HepG2 (cell line): Measurements from ENCODE around the gene CYTH2. TPM values are rescaled to one million over a fixed set of nuclear protein-coding genes. Genes with fewer than 3 reads are reported as not detected.

Experiments
- ELF4 ChIP-seq: sonication (generic); formaldehyde crosslinking; IDR thresholded peaks from 2 replicates; pipeline ENCODE4 v1.5.0; 2020; ENCODE audit warnings: missing genetic modification reagents, mild to moderate bottlenecking, moderate library complexity, borderline replicate concordance
- EZH2 ChIP-seq: conservative IDR thresholded peaks from 2 replicates; pipeline ENCODE4 v1.6.1; 2012; ENCODE audit warnings: mild to moderate bottlenecking, low read depth, low read length, moderate library complexity
- JUNB ChIP-seq: sonication (generic); formaldehyde crosslinking; IDR thresholded peaks from 2 replicates; pipeline ENCODE4 v1.8.0; 2022; ENCODE audit warnings: missing genetic modification reagents, mild to moderate bottlenecking, borderline replicate concordance
- KLF9 ChIP-seq: IDR thresholded peaks from 2 replicates; pipeline ENCODE4 v1.6.1; 2016; ENCODE audit warnings: low read depth
- PHF20 ChIP-seq: sonication (generic); formaldehyde crosslinking; IDR thresholded peaks from 2 replicates; pipeline ENCODE4 v1.5.0; 2020; ENCODE audit warnings: mild to moderate bottlenecking, missing genetic modification reagents
- RBAK ChIP-seq: sonication (generic); formaldehyde crosslinking; IDR thresholded peaks from 2 replicates; pipeline ENCODE4 v1.5.1; 2020; ENCODE audit warnings: mild to moderate bottlenecking, missing genetic modification reagents
- RBFOX2 ChIP-seq: fragments of 200-400 bp; formaldehyde crosslinking; IDR thresholded peaks from 2 replicates; pipeline ENCODE4 v1.6.1; 2017; ENCODE audit warnings: low read depth, mild to moderate bottlenecking, low read length
- TRIM24 ChIP-seq: sonication (generic); formaldehyde crosslinking; IDR thresholded peaks from 2 replicates; pipeline ENCODE4 v1.8.0; 2022; ENCODE audit warnings: mild to moderate bottlenecking, missing genetic modification reagents
- ZBTB39 ChIP-seq: sonication (generic); formaldehyde crosslinking; IDR thresholded peaks from 2 replicates; pipeline ENCODE4 v1.5.0; 2020; ENCODE audit warnings: missing genetic modification reagents
- ZEB1 ChIP-seq: IDR thresholded peaks from 2 replicates; pipeline ENCODE4 v1.6.1; 2012; ENCODE audit warnings: mild to moderate bottlenecking, low read depth, inconsistent platforms; ENCODE audit not compliant: insufficient replicate concordance
- ZFP36L1 ChIP-seq: sonication (generic); formaldehyde crosslinking; IDR thresholded peaks from 2 replicates; pipeline ENCODE4 v1.8.0; 2022; ENCODE audit warnings: mild to moderate bottlenecking, missing genetic modification reagents, moderate library complexity
- ZMAT5 ChIP-seq: sonication (generic); formaldehyde crosslinking; IDR thresholded peaks from 2 replicates; pipeline ENCODE4 v1.5.0; 2020; ENCODE audit warnings: mild to moderate bottlenecking, low read depth, missing genetic modification reagents, borderline replicate concordance
- ZNF256 ChIP-seq: sonication (generic); formaldehyde crosslinking; conservative IDR thresholded peaks from 2 replicates; pipeline ENCODE4 v1.4.0; 2020; ENCODE audit warnings: missing genetic modification reagents
- ZNF329 ChIP-seq: sonication (generic); formaldehyde crosslinking; IDR thresholded peaks from 2 replicates; pipeline ENCODE4 v1.9.0; 2021; ENCODE audit warnings: low read depth, mild to moderate bottlenecking, missing genetic modification reagents
- ZNF577 ChIP-seq: sonication (generic); formaldehyde crosslinking; IDR thresholded peaks from 2 replicates; pipeline ENCODE4 v1.4.0; 2020; ENCODE audit warnings: mild to moderate bottlenecking, low read depth, missing genetic modification reagents, borderline replicate concordance
- polyA plus RNA-seq, 8 experiments: library from polyadenylated mRNA; depleted of rRNA in 3 of 8; stranded (reverse) in 7 of 8; unstranded in 1 of 8; fragments of >200 nt; fragmentation: Illumina TruSeq in 4 of 8; extraction: Trizol in 4 of 8; gene quantifications; 2 replicates each; pipeline versions ENCODE4 v1.2.1 to v1.2.3, GENCODE V29; 2011 to 2016; ENCODE audit warnings: low read depth in 4 of 8, missing spikeins in 1 of 8, mixed read lengths in 1 of 8; ENCODE audit not compliant: insufficient read depth in 1 of 8
- total RNA-seq, 5 experiments: library from RNA; depleted of rRNA; stranded (reverse); fragments of >200 nt; fragmentation: Illumina TruSeq; extraction: Trizol; gene quantifications; 2 replicates each; pipeline ENCODE4 v1.2.3, GENCODE V29; 2016; ENCODE audit warnings: low read depth in 1 of 5
- TF ChIP-seq, protein P1 (sequence below): sonication (generic); formaldehyde crosslinking; IDR thresholded peaks from 2 replicates; pipeline ENCODE4 v1.5.0; 2020; ENCODE audit warnings: mild to moderate bottlenecking, missing genetic modification reagents, borderline replicate concordance
- TF ChIP-seq, protein P2 (sequence below), 2 experiments: fragments of 450-650 bp in 1 of 2; sonication (generic) in 1 of 2; formaldehyde crosslinking; IDR thresholded peaks; 2 replicates each; pipeline versions ENCODE4 v1.5.0 to v1.8.0; 2020 to 2022; ENCODE audit warnings: mild to moderate bottlenecking in 1 of 2, missing genetic modification reagents in 1 of 2

Gene CYTH2
- total and polyA plus RNA-seq, 2 of the 13 experiments (the other 11 are each of a cell fraction or from before 2014, with no cell fraction given): 16.5 to 39.3 TPM

DNA sequence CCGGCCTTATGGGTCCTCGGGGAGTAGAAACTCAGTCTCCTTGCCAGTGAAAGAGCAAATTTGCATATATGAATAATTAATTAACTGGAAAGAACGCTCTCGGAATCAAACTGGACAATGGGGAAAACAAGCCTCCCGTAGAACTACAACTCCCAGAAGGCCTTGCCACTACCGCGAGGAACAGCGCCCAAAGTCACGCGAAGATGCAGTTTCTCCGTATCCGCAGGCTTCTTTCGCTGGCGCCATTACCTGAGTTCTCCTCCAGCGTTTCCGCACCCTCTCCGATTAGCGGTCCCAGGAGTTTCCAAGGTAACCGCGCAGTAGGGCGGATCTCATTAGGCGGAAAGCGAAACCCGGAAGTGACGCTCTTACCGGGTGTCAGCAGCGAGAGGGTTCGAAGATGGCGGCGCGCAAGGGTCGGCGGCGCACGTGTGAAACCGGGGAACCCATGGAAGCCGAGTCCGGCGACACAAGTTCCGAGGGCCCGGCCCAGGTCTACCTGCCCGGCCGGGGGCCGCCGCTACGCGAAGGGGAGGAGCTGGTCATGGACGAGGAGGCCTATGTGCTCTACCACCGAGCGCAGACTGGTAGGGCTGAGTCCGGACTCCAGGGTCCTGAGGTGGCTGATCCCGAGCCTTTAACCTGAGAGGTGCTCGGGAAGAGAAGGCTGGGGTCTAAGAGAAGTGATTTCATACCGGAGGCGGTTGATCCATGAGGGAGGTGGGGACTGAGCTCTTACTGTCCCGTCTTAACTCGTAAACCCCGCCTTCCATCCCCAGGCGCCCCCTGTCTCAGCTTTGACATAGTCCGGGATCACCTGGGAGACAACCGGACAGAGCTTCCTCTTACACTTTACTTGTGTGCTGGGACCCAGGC is 23.3 kb upstream of the CYTH2 start, which contains the start of gene GRWD1 (continued):
- TF ChIP-seq, protein P1, sequence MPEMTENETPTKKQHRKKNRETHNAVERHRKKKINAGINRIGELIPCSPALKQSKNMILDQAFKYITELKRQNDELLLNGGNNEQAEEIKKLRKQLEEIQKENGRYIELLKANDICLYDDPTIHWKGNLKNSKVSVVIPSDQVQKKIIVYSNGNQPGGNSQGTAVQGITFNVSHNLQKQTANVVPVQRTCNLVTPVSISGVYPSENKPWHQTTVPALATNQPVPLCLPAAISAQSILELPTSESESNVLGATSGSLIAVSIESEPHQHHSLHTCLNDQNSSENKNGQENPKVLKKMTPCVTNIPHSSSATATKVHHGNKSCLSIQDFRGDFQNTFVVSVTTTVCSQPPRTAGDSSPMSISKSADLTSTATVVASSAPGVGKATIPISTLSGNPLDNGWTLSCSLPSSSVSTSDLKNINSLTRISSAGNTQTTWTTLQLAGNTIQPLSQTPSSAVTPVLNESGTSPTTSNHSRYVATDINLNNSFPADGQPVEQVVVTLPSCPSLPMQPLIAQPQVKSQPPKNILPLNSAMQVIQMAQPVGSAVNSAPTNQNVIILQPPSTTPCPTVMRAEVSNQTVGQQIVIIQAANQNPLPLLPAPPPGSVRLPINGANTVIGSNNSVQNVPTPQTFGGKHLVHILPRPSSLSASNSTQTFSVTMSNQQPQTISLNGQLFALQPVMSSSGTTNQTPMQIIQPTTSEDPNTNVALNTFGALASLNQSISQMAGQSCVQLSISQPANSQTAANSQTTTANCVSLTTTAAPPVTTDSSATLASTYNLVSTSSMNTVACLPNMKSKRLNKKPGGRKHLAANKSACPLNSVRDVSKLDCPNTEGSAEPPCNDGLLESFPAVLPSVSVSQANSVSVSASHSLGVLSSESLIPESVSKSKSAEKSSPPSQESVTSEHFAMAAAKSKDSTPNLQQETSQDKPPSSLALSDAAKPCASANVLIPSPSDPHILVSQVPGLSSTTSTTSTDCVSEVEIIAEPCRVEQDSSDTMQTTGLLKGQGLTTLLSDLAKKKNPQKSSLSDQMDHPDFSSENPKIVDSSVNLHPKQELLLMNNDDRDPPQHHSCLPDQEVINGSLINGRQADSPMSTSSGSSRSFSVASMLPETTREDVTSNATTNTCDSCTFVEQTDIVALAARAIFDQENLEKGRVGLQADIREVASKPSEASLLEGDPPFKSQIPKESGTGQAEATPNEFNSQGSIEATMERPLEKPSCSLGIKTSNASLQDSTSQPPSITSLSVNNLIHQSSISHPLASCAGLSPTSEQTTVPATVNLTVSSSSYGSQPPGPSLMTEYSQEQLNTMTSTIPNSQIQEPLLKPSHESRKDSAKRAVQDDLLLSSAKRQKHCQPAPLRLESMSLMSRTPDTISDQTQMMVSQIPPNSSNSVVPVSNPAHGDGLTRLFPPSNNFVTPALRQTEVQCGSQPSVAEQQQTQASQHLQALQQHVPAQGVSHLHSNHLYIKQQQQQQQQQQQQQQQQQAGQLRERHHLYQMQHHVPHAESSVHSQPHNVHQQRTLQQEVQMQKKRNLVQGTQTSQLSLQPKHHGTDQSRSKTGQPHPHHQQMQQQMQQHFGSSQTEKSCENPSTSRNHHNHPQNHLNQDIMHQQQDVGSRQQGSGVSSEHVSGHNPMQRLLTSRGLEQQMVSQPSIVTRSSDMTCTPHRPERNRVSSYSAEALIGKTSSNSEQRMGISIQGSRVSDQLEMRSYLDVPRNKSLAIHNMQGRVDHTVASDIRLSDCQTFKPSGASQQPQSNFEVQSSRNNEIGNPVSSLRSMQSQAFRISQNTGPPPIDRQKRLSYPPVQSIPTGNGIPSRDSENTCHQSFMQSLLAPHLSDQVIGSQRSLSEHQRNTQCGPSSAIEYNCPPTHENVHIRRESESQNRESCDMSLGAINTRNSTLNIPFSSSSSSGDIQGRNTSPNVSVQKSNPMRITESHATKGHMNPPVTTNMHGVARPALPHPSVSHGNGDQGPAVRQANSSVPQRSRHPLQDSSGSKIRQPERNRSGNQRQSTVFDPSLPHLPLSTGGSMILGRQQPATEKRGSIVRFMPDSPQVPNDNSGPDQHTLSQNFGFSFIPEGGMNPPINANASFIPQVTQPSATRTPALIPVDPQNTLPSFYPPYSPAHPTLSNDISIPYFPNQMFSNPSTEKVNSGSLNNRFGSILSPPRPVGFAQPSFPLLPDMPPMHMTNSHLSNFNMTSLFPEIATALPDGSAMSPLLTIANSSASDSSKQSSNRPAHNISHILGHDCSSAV (CRISPR knock-in tag): no peak
- 0 out of 2 replicates have a peak, but pooled peaks have one; percentile 47 for TF ChIP-seq ZNF256 (CRISPR knock-in tag)
- TF ChIP-seq, protein P2, sequence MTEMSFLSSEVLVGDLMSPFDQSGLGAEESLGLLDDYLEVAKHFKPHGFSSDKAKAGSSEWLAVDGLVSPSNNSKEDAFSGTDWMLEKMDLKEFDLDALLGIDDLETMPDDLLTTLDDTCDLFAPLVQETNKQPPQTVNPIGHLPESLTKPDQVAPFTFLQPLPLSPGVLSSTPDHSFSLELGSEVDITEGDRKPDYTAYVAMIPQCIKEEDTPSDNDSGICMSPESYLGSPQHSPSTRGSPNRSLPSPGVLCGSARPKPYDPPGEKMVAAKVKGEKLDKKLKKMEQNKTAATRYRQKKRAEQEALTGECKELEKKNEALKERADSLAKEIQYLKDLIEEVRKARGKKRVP (CRISPR knock-in tag; IDR thresholded peaks at IDR 0.05): no peak
- peak; percentile 96 for TF ChIP-seq ELF4
- TF ChIP-seq EZH2: no peak
- no peak for TF ChIP-seq JUNB
- no peak for TF ChIP-seq KLF9 (CRISPR knock-in tag)
- TF ChIP-seq ZNF329 (CRISPR knock-in tag): 0 out of 2 replicates have a peak, but pooled peaks have one; percentile 18
- no peak for TF ChIP-seq TRIM24 (CRISPR knock-in tag)
- peak; percentile 65; the same call in 1 of the 2 replicates for TF ChIP-seq ZFP36L1 (CRISPR knock-in tag)
- TF ChIP-seq RBFOX2: peak; percentile 90
- TF ChIP-seq ZMAT5: no peak
- no peak for TF ChIP-seq RBAK (CRISPR knock-in tag)
- TF ChIP-seq ZNF577: no peak
- peak; percentile 91 for TF ChIP-seq PHF20 (CRISPR knock-in tag)
- TF ChIP-seq ZEB1: no peak
- TF ChIP-seq ZBTB39 (CRISPR knock-in tag): no peak
